ENCODE data around the gene OST4.

OST4 gene

GRCh38 chr2:27053776-27054175 lies 17.7 kb downstream of the OST4 start:
- DNase-seq (ENCODE audit: low spot score) = no peak

GRCh38 chr2:27053321-27053720 lies 18.1 kb downstream of the OST4 start:
- no peak for DNase-seq (ENCODE audit: low spot score)

- DNase-seq (ENCODE audit: low spot score) = no peak
Observed at GRCh38 chr2:27051902-27052645, 19.4 kb downstream of the OST4 start.

DNA sequence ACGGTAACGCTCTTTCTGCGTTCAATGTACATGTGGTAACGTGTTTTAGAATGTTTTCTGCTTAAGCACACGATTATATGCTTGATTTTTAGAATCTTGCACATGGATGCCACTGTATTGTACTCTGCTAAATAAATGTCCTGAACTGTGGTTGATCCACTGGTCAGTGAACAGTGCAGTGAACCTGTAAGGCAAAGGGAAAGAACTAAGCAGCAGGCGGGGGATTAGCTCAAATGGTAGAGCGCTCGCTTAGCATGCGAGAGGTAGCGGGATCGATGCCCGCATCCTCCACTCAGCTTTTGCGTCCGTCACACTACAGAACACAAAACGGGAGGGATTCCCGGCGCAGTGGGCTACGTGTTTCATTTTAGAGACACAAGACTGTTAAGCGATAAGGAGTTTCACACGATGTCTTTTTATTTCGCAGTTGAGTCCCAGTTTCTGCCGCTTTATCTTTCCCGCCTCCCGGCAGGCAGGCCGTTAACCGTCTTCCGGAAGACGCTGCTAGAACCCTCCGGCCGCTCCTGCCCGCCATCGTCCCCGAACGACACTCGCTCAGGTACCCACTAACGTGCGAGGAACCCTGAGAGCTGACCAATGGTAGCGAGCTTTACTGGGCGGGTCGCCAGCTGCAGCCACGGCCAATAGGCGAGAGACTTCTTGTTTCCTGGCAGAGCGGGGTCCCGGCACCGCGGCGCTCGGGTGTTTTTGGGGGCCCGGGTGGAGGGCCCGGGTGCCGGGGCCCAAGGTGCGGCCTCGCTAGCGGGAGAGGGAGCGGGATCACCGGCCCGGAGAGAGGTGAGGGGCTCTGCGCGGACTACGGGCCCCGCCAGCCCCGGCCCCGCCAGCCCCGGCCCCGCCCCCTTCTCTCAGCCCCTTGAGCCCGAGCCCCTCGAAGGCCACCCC lies 20.2 kb downstream of the OST4 start, which contains the start of gene AGBL5:
AGBL5 (plus strand) TSS at position 673 of the 906 bp plus-strand sequence. CDS start 1,291 bp downstream, outside the sequence.
- DNase-seq (ENCODE audit: low spot score) = peak; percentile 93

DNA sequence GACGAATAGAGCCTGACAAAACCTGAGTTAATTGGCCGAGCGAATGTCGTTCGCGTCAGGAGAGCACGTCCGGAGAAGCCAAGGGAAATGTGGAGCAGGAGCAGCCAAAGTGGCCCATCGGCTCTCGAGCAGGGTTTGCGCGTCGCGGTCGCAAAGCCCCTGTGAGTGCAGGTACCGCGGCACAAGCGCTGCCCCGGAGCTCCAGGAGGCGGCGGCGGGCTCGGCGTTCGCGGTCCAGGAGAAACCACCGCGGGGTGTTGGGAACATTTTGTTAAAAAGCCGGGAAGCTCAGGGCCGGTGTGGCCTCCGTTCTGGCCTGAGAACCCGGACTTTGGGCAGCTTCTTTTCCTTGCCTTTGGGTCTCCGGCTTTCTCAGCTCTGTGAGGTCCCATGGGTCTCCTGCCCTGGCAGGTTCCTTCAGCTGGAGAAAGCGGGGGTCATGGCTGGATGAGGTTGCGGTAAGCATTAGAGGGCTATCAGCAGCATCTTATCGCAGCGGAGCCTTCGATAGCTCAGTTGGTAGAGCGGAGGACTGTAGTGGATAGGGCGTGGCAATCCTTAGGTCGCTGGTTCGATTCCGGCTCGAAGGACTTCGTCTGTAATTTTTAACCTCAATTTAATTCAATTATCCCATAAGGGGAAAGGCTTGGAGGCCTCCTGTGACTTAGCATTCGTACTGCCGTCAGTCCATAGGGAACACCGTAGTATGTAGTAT lies 21.0 kb downstream of the OST4 start:
- peak; percentile 94 for DNase-seq (ENCODE audit: low spot score)

DNA sequence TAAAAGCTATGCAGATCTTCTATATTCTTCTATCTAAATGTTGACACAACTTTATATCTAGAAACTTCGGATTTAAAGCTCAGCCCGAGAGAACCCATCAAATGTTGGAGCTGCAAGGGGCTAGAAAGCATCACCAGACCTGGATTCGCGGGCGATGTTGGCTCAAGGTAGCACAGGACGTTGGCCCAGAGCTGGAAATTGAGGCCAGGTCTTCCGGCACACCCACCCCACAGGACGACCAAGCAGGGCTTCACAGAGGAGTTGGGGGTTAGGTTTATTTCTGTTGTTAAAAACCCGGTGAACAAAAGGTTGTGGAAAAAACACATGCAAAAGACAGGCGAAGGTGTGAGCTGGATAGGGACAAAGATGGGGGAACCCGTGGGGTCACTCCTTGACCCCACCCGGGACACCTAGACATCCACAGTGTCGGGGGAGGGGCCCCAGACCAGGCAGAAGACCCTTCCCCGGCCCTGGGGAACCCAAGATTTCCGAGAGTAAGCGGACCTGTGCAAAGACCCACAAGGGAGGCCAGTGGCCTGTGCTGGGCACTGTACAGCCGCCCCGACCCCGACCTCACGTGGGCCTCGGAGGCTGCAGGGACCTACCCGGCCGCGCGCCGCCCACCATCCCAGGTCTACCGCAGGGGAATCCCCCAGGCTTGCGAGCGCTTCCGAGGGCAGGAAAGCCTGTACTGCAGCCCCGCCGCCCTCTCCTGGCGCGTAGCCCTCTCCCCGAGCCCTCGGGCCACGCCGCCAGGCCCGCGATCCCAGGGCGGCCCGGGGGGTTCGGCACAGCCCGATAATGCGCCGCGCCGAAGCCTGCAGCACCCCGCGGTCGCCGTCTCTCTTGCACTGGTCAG lies 21.8 kb downstream of the OST4 start:
- peak; percentile 53 for DNase-seq (ENCODE audit: low spot score)

DNA sequence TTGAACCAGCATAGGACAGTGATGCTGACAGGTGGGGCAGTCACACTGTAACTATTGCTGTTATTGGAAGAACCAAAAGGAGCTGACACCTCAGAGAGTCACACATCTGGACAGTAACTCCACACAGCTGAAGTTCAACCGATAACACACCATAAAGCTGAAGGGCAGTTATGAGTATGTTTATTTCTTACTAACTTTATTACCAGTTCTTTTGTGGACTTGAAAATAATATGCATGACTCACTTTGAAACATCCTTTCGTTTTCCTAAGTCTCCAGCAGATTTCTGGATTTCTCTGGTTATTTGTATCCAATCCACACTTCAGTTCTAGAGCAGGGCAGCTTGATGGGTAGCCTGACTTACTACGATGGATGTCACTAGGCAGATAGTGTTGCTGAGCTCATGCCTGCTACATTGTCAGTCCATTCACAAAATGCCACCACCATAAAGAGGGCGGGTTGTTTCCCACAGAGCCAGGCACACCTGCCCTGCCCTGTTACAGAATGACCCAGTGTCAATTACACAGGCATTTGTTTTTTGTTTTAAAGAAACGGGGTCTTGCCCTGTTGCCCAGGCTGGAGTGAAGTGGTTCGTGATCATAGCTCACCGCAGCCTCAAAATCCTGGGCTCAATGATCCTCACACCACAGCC lies 28.3 kb downstream of the OST4 start:
- DNase-seq (ENCODE audit: low spot score) = no peak

GRCh38 chr2:27042159-27042661 lies 29.2 kb downstream of the OST4 start:
- DNase-seq (ENCODE audit: low spot score) = no peak

- DNase-seq (ENCODE audit: low spot score) = no peak
Observed at GRCh38 chr2:27041752-27042151, 29.7 kb downstream of the OST4 start.

- no peak for DNase-seq (ENCODE audit: low spot score)
Observed at GRCh38 chr2:27040282-27040681, 31.2 kb downstream of the OST4 start.

GRCh38 chr2:27039871-27040270 lies 31.6 kb downstream of the OST4 start:
- no peak for DNase-seq (ENCODE audit: low spot score)

DNA sequence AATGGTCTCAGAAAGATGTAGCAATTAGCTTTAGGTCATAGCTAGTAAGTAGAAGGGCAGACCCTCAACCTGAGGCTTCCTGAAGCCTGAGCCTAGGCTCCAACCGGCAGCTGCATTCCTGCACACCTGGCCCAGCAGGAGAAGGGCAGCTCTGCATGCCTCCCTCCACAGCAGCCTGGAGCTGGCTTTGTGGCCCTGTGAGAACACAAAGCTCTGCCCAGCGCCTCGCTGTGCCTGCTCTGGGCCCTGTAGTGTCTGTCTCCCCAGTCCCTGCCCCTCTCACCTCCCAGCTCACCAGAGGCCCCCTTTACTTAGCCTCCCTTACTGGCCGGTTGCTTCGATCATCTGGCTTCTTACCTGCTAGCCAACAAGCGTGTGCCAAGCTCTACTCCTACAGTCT lies 32.0 kb downstream of the OST4 start:
- no peak for DNase-seq (ENCODE audit: low spot score)

- DNase-seq (ENCODE audit: low spot score) = no peak
Observed at GRCh38 chr2:27038631-27039339, 32.7 kb downstream of the OST4 start.

DNA sequence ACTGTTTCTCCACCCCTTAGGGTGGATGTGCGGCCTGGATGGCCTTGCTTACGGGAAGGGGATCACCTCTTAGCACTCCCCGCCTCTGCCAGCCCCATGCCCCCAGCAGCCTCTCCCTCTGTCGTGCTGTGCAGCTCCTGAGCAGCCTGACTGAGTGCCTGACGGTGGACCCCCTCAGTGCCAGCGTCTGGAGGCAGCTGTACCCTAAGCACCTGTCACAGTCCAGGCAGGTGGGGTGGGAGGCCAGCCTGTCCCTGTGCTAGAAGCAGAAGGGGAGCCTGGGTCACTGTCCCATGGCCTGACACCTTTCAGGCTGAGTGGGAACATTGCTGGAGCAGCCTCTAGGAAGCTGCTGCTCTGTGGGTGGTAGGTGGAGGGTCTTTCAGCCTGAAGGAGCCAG lies 33.4 kb downstream of the OST4 start:
- DNase-seq (ENCODE audit: low spot score) = no peak

DNA sequence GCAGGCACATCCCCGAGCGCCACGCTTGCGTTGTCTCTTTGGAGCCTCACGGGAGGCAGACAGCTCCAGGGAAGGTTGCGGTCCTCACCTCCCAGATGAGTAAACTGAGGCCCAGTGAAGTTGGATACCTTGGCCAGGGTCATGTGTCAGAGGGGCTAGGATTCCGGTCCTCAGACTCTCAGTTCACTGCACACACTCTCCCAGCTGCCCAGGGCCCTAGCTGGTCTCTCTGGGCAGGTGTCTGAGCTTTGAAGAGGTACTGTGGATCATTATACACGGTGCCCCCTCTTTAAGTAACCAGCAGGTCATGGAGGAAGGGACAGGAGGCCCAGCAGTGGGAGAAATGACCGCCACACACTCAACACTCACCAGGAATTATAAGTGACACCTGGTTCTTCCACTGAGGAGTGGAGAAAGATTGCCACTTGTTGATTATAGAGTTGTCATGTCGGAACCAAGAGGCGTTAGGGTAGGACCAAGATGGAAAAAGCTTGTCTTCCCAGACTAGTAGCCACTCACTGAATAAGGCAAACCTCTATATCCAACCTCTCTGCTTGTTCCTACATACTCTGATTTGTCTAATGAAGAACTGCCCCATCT lies 38.1 kb downstream of the OST4 start:
- peak; percentile 12 for DNase-seq (ENCODE audit: low spot score)

- DNase-seq (ENCODE audit: low spot score) = peak; percentile 82
Observed at GRCh38 chr2:27032495-27033252, 38.8 kb downstream of the OST4 start, which contains the start of gene TMEM214. TMEM214 (plus strand) TSS chr2:27032965; CDS start chr2:27033016, 51 bp downstream.

GRCh38 chr2:27029051-27029450 lies 42.4 kb downstream of the OST4 start:
- no peak for DNase-seq (ENCODE audit: low spot score)

- no peak for DNase-seq (ENCODE audit: low spot score)
Observed at GRCh38 chr2:27027211-27027651, 44.2 kb downstream of the OST4 start.

All from SK-N-DZ (cell line).